LoVo (cell line): ENCODE data around the gene INVS.
"Not testable (repeated sequence)": the region's sequence is repeated elsewhere in the genome, so short reads cannot be mapped to it uniquely, and the experiment has no call there.

Source experiments
- DNase-seq: peaks from one replicate; pipeline ENCODE4 v3.0.0-alpha.2; 2016; ENCODE audit warnings: low spot score

Gene INVS, protein sequence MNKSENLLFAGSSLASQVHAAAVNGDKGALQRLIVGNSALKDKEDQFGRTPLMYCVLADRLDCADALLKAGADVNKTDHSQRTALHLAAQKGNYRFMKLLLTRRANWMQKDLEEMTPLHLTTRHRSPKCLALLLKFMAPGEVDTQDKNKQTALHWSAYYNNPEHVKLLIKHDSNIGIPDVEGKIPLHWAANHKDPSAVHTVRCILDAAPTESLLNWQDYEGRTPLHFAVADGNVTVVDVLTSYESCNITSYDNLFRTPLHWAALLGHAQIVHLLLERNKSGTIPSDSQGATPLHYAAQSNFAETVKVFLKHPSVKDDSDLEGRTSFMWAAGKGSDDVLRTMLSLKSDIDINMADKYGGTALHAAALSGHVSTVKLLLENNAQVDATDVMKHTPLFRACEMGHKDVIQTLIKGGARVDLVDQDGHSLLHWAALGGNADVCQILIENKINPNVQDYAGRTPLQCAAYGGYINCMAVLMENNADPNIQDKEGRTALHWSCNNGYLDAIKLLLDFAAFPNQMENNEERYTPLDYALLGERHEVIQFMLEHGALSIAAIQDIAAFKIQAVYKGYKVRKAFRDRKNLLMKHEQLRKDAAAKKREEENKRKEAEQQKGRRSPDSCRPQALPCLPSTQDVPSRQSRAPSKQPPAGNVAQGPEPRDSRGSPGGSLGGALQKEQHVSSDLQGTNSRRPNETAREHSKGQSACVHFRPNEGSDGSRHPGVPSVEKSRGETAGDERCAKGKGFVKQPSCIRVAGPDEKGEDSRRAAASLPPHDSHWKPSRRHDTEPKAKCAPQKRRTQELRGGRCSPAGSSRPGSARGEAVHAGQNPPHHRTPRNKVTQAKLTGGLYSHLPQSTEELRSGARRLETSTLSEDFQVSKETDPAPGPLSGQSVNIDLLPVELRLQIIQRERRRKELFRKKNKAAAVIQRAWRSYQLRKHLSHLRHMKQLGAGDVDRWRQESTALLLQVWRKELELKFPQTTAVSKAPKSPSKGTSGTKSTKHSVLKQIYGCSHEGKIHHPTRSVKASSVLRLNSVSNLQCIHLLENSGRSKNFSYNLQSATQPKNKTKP

GRCh38 chr9:100098887-100099721, at the start of gene INVS, which contains the start of gene ERP44:
Gene INVS, plus strand, starts transcription at chr9:100099243. Its CDS starts 5,279 bp downstream, at chr9:100104522.
Gene ERP44, minus strand, starts transcription at chr9:100099000. Its CDS starts 160 bp downstream, at chr9:100098840.
- peak; percentile 99 for DNase-seq

DNA sequence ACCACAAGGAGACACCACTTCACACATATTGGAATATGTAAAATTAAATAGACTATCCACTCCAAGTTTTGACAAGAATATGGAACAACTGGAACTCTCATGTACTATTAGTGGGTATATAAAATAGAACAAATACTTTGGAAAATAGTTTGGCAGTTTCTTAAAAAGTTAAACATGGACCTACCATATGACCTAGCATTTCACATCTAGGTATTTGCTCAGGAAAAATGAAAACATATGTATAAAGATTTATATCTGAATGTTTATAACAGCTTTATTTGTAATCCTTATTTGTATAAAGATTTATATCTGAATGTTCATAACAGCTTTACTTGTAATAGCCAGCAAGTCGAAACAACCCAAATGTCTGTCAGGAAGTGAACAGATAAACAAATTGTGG, 49.5 kb upstream of the INVS start:
- DNase-seq: no peak

- no peak for DNase-seq
These were observed 46.7 kb upstream of the INVS start for GRCh38 chr9:100052375-100052774.

DNA sequence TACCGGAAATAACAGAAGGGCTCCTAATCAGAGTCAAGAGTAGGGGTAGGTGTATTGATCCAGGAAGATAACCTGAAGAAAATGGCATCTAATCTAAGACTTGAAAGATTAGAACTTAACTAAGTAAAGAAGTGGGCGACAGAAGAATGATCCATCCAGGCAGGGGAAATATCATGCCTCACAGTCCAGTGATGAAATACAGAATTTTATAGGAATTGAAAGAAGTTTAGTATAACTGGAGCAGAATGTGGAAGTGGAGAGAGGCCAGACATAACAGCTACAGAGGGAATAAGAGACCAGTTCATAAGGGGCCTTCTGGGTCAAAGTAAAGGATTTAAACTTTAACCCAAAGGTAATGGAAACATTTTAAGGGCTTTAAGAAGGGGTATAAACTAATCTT, 42.5 kb upstream of the INVS start:
- DNase-seq: no peak

- no peak for DNase-seq
These were observed 41.4 kb upstream of the INVS start for GRCh38 chr9:100057624-100058023.

DNA sequence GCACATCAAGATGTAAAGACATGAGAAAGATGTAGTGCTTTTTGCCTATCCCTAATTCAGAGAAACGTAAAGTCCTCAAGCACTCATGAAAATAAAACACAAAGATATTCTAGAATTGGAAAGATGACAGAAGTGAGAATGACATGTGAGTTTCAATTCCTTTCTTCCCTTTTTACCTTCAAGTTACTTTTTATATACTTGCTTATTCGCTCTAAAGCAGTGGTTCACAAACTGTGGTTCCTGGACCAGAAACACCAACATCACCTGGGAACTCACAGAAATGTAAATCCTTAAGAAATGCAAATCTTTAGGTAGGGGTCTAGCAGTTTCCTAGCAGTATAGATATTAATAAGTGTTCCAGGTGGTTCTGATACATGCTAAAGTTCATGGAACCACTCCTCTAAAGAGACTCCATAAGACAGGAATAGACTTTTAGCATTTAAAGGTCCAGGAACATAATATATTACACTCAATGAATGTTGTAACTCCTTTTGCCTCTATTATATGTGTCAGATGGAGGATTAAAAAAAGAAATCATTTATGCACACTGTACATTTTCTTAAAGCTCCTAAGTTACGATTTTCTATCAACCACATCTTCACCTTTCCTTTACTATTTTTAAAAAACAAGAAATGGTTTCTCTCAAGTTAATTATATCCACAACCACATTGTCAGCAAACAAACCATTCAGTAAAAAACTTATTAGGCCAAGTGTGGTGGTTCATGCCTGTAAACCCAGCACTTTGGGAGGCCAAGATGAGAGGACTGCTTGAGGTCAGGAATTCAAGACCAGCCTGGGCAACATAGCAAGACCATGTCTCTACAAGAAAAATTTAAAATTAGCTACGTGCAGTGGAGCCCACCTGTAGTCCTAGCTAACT, 40.1 kb upstream of the INVS start:
- no peak for DNase-seq

DNA sequence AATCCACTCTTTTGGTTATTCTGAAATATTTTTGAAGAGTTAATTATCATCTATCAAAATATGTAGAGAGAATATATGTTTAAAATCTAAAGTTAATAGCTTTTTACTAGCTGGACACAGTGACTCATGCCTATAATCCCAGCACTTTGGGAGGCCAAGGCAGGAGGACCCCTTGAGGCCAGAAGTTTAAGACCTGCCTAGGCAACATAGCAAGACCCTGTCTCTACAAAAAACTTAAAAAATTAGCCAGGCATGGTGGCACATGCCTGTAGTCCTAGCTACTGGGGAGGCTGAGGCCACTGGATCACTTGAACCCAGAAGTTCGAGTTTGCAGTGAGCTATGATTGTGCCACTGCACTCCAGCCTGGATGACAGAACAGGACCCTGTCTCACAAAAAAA, 36.4 kb upstream of the INVS start:
- DNase-seq: not testable (repeated sequence)

- DNase-seq: no peak
These were observed 35.9 kb upstream of the INVS start for GRCh38 chr9:100063185-100063584.

DNA sequence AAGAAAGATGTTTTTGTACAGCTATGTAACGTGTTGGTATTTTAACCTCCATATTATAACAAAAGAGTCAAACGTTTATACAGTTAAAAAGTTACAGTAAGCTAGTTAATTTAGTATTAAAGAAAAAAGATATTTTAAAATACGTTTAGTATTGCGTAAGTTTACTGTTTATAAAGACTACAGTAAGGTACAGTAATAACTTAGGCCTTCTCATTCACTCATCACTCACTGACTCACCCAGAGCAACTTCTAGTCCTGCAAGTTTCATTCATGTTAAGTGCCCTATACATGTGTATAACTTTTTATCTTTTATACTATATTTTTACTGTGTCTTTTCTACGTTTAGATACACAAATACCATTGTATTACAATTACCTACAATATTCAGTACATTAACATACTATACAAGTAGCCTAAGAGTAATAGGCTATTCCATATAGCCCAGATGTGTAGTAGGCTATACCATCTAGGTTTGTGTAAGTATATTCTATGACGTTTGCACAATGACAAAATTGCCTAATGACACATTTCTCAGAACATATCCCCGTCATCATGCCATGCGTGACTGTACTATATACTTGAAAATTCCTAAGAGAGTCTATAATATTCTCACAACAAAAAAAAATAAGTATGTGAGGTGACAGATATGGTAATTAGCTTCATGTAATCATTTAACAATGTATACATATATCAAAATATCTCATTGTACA, 34.0 kb upstream of the INVS start:
- DNase-seq: no peak

GRCh38 chr9:100066539-100066938, 32.5 kb upstream of the INVS start:
- no peak for DNase-seq

DNA sequence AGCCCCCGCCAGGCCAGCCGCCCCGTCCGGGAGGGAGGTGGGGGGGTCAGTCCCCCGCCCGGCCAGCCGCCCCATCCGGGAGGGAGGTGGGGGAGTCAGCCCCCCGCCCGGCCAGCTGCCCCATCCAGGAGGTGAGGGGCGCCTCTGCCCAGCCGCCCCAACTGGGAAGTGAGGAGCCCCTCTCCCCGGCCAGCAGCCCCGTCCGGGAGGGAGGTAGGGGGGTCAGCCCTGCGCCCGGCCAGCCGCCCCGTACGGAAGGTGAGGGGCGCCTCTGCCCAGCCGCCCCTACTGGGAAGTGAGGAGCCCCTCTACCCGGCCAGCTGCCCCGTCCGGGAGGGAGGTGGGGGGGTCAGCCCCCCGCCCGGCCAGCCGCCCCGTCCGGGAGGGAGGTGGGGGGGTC, 31.1 kb upstream of the INVS start:
- DNase-seq: not testable (repeated sequence)

DNA sequence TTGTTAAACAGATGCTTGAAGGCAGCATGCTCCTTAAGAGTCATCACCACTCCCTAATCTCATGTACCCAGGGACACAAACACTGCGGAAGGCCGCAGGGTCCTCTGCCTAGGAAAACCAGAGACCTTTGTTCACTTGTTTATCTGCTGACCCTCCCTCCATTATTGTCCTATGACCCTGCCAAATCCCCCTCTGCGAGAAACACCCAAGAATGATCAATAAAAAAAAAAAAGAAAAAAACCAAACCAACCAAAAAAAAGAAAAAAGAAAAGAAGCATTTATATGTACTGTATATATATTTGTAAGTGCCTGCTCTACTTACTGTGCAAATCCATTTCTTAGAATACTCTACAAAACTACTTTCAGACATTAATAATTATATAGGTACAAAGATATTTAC, 30.0 kb upstream of the INVS start:
- not testable (repeated sequence) for DNase-seq

DNA sequence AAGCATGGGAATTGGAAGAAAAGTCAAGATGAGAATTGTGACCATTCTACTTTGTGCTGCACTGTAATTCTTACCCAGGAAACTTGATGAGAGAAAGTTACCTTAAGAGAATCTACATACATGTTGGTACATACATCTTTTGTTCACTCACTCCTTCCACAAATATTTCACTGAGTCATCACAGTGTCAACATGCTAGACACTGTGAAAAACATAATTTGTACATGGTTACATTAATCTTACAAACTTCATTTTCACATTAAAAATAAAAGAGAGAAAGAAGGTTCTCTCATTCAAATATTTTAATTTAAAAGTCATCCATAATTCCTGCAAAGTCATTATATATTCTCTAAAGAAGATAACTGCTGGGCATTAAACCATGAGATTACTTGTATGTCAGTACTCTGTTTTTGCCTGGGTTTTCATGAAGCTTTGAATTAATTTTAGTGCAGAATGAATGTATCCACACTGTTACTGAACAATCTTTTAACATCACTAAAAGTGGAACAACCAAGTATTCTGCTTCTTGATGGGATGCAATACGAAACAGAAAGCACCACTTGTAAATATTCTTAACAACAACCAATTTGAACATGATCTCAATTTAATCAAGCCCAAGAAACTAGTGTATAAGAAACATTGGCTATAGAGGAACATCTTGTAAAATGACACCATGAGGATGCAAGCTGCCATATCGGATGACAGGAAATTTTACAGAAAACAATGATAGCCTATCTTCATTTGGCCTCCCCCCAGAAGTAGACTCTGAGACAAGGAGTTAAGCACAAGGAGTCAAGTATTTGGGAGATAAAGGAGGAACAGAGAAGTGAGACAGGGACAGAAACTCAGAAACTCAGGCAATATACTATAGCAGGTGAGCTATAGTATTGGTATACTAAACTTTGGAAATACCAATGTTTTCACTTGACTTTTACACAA, 28.7 kb upstream of the INVS start:
- DNase-seq: no peak

DNA sequence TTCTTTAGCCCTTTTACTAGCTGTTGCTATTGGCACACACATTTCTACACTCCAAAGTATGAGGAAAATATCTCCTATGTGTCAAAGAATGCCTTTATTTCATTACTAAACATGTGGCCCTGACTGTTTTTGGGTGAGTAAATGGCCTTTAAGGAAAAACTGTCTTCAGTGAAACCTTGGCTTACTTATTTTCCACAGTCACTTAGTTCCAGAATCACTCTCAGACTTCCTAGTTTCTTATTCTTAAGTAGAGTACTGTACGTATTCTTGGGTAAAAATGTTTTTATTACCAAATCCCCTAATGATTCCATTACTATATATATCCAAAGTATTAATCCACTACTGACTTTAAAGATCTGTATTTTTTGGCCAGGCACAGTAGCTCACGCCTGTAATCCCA, 27.8 kb upstream of the INVS start:
- no peak for DNase-seq

GRCh38 chr9:100072805-100073204, 26.2 kb upstream of the INVS start:
- no peak for DNase-seq

DNA sequence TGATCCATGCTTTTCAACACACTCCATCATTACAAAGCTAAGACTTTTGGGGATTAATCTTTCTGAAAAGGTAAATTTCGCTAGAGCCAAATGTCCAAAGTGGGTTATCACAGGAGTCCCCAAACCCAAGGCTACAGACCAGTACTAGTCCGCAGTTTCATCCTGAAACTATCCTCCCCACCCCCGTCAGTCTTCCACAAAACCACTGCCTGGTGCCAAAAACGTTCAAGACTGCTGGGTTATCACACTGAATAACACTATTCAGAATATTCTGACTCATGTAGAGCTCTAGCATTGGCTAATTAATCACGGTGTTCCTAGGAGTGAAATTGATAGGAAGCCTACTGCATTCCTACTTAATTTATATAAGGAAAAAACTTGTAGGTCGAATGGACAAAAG, 24.9 kb upstream of the INVS start:
- no peak for DNase-seq

DNA sequence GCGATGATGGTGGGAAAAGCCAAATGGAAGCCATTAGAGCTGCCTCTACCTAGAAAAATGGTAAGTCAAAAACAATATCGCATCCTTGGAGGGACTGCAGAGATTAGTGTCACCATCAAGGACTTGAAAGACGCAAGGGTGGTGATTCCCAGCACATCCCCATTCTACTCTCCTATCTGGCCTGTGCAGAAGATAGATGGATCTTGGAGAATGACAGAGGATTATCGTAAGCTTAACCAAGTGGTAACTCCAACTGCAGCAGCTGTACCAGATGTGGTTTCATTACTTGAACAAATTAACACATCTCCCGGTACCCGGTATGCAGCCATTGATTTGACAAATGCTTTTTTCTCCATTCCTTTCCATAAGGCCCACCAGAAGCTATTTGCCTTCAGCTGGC, 24.1 kb upstream of the INVS start:
- DNase-seq: no peak

- DNase-seq: not testable (repeated sequence)
These were observed 22.8 kb upstream of the INVS start for GRCh38 chr9:100076256-100076655.

DNA sequence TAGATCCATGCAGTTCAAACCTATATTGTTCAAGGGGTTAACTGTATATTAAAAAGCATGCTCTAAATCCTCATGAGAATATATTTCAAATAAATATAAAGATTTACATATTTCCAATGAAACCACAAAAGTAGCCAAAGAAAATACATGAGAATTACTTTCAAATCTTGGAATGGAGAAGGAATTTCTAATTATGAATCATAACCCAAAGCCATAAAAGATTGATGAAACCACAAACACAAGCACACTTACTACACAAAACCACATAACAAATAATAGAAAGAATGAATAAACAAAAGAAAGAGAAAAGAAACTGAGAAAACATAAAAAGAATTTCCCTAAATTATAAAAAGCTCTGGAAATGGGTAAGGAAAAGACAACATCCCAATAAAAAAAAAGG, 16.3 kb upstream of the INVS start:
- DNase-seq: no peak
